Kidney (tissue), 14 donors: ENCODE data around the gene SYT6. TPM values are rescaled to one million over a fixed set of nuclear protein-coding genes. Genes with fewer than 3 reads are reported as not detected.

Source experiments
- DNase-seq, 5 donors: peaks; one replicate each; pipeline ENCODE4 v3.0.0-alpha.2; 2013 to 2020
- FAIRE-seq: peaks from 2 replicates; lab custom pipeline; 2012; peaks lifted over from hg19 to GRCh38; lab: Jason Lieb, UNC
- H3K27ac ChIP-seq, 2 donors: one replicate each; pipeline ENCODE4 v1.7.0; 2013; ENCODE audit warnings: low read depth in 2 of 2, low read length in 2 of 2, inconsistent platforms in 1 of 2
- H3K27me3 ChIP-seq: one replicate; pipeline ENCODE4 v1.7.1; 2013; ENCODE audit warnings: low read length, inconsistent platforms; ENCODE audit not compliant: control insufficient read depth, insufficient read depth
- H3K36me3 ChIP-seq, 3 donors: one replicate each; pipeline versions ENCODE4 v1.7.0 to v1.7.1; 2013; ENCODE audit warnings: low read length in 3 of 3, control low read depth in 1 of 3, inconsistent platforms in 1 of 3; ENCODE audit not compliant: insufficient read depth in 3 of 3, control insufficient read depth in 2 of 3
- H3K4me1 ChIP-seq, 3 donors: one replicate each; pipeline versions ENCODE4 v1.7.0 to v1.7.1; 2013; ENCODE audit warnings: low read length in 3 of 3, inconsistent platforms in 1 of 3, low read depth in 1 of 3; ENCODE audit not compliant: control insufficient read depth in 2 of 3, insufficient read depth in 2 of 3
- H3K4me3 ChIP-seq, 3 donors: one replicate each; pipeline versions ENCODE4 v1.7.0 to v1.8.1; 2013; ENCODE audit warnings: low read length in 3 of 3, control low read depth in 1 of 3, inconsistent platforms in 1 of 3
- H3K9ac ChIP-seq, 3 donors: one replicate each; pipeline versions ENCODE4 v1.7.0 to v1.7.1; 2013; ENCODE audit warnings: low read length in 3 of 3, control low read depth in 1 of 3, inconsistent platforms in 1 of 3
- H3K9me3 ChIP-seq, 3 donors: one replicate each; pipeline versions ENCODE4 v1.7.0 to v1.7.1; 2013; ENCODE audit warnings: low read length in 3 of 3, control low read depth in 1 of 3, inconsistent platforms in 1 of 3; ENCODE audit not compliant: control insufficient read depth in 2 of 3, insufficient read depth in 1 of 3
- intact Hi-C: fragments of 100-400 bp; cut with DNase I; formaldehyde crosslinking; loops from one replicate; pipeline ENCODE4 v1.11.1; 2022
- polyA plus RNA-seq: library from polyadenylated mRNA; stranded (reverse); fragments of 350-450 nt; fragmentation: Illumina TruSeq; extraction: RNeasy Lipid Tissue Mini Kit (QIAGEN cat#74804); gene quantifications from one replicate; pipeline ENCODE4 v1.2.3, GENCODE V29; 2014; ENCODE audit warnings: low read depth, low replicate concordance; ENCODE audit not compliant: insufficient read depth
- total RNA-seq: library from RNA; stranded (reverse); fragmentation: NEBNext Ultra II Directional; extraction: Animal tissue kit (Norgen Biotek cat#: 25700); gene quantifications from one replicate; pipeline ENCODE4 v1.2.1, GENCODE V29; 2021
- TF ChIP-seq, protein P1 (sequence below): IDR thresholded peaks from 3 replicates; pipeline ENCODE4 v1.5.1; 2012; ENCODE audit warnings: mild to moderate bottlenecking, moderate library complexity, borderline replicate concordance; ENCODE audit not compliant: insufficient read depth; ENCODE audit errors: extremely low read depth
- donor health status: control.
- donor health status: control.
- donor health status: control.
- donor health status: control.
- donor health status: control.
- donor health status: DM: yes; HTN: yes; CAD: no.
- donor health status: Normal renal cell carcinoma (clear cell type).

Gene SYT6
- total and polyA plus RNA-seq, 2 donors from 2014 or later, result 0.06 to 1.7 TPM

DNA sequence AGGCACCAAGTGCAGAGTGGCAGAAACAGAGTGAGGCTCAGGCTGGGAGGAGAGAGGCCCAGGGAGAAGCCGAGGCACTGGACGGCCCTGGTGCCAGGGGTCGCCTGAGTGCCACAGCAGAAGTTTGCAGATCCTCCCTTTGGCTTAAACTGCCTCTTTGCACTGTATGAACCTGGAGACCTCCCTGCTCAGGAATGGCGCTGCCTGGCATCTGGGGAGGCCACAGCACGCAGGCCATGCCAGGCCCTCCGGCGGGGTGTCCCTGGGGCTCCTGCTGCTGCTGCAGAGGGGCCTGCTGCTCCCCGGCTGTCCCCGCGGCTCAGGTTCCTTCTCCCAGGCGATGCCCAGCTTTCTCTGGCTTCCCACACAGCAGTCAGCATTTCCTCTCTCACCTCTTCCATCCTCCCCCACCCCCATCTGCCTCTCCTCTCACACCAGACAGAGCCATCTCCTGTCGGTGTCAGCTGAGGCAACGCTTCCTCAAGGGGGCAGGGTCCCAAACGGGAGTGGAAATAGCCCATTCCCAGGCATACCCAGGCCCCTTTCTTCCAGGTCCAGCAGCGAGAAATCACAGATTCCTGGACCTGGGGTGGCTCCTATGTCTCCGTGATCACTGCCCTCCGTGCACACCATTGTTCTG lies 35.2 kb downstream of the SYT6 start:
- Histone ChIP-seq H3K27me3 (no peaks in the 10 kb centered on the region), H3K9me3 (no peaks in the 10 kb centered on the region), H3K27ac (no peak overlapping the region), H3K4me1 (no peaks in the 10 kb centered on the region), H3K36me3 (no peaks in the 10 kb centered on the region), H3K4me3 (no peak overlapping the region), H3K9ac (no peak overlapping the region)
- DNase-seq (peak in 1 of 5 donors; percentile 28), FAIRE-seq (no peak)
- intact Hi-C loops, result no loop called here
- TF ChIP-seq, protein P1, sequence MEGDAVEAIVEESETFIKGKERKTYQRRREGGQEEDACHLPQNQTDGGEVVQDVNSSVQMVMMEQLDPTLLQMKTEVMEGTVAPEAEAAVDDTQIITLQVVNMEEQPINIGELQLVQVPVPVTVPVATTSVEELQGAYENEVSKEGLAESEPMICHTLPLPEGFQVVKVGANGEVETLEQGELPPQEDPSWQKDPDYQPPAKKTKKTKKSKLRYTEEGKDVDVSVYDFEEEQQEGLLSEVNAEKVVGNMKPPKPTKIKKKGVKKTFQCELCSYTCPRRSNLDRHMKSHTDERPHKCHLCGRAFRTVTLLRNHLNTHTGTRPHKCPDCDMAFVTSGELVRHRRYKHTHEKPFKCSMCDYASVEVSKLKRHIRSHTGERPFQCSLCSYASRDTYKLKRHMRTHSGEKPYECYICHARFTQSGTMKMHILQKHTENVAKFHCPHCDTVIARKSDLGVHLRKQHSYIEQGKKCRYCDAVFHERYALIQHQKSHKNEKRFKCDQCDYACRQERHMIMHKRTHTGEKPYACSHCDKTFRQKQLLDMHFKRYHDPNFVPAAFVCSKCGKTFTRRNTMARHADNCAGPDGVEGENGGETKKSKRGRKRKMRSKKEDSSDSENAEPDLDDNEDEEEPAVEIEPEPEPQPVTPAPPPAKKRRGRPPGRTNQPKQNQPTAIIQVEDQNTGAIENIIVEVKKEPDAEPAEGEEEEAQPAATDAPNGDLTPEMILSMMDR, result no peak

DNA sequence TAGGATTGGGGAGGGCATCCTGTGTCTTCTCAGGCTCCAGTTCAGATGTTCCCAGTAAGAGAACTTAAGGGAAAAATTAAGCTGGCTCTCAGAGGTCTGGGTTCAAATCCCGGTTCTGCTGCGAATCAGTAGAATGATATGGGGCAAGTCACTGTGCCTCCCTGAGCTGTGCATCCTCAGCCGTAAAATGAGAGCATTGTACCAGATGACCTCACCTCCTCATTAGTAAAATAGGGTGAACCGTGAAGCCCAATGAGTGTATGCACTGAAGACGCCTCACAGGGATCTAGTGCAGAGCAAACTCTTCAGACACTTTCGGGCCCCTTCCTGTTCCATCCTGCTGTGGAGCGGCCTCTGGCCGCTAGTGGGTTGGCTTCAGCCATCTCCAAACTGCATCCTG lies 36.0 kb downstream of the SYT6 start:
- H3K9ac ChIP-seq, result no peak overlapping the region
- H3K27me3 ChIP-seq, result no peaks in the 10 kb centered on the region
- intact Hi-C loops, result no loop called here
- TF ChIP-seq, protein P1, result no peak
- H3K4me3 ChIP-seq, result no peak overlapping the region
- H3K36me3 ChIP-seq, result no peaks in the 10 kb centered on the region
- H3K27ac ChIP-seq, result no peak overlapping the region
- DNase-seq, result no peak
- H3K9me3 ChIP-seq, result no peaks in the 10 kb centered on the region
- no peak for FAIRE-seq
- no peaks in the 10 kb centered on the region for H3K4me1 ChIP-seq

DNA sequence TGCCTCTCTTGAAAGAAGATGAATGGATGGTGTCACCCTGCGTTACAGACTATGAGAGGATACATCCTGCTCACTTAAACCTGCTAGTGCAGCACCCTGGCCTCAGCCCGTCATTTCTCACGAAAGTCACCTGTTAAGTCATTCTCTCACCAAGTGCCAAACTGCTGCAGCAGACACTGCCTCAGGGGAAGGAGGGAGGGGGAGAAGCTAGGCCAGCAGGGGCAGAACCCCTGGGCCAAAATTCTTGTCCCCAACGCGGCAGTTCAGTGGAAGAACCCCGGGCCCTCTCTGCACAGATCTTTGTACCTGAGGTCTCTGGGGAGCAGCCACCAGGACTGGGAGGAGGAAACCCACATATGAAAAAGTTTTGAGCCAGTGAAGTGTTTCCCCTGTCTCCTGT lies 37.6 kb downstream of the SYT6 start:
- DNase-seq, result no peak

More for the DNA sequence above, 37.6 kb downstream of the SYT6 start:
- Histone ChIP-seq H3K9me3 (no peaks in the 10 kb centered on the region), H3K27ac (no peak overlapping the region), H3K36me3 (no peaks in the 10 kb centered on the region), H3K4me3 (no peak overlapping the region), H3K27me3 (no peaks in the 10 kb centered on the region), H3K9ac (no peak overlapping the region), H3K4me1 (no peaks in the 10 kb centered on the region)
- TF ChIP-seq, protein P1, result no peak
- FAIRE-seq, result no peak
- intact Hi-C loops, result no loop called here
